ENCODE measurements around the gene RXRG. TPM values are rescaled to one million over a fixed set of nuclear protein-coding genes. Genes with fewer than 3 reads are reported as not detected.

The RXRG gene
- total RNA-seq, 1 experiment from 2014 or later = not detected

DNA sequence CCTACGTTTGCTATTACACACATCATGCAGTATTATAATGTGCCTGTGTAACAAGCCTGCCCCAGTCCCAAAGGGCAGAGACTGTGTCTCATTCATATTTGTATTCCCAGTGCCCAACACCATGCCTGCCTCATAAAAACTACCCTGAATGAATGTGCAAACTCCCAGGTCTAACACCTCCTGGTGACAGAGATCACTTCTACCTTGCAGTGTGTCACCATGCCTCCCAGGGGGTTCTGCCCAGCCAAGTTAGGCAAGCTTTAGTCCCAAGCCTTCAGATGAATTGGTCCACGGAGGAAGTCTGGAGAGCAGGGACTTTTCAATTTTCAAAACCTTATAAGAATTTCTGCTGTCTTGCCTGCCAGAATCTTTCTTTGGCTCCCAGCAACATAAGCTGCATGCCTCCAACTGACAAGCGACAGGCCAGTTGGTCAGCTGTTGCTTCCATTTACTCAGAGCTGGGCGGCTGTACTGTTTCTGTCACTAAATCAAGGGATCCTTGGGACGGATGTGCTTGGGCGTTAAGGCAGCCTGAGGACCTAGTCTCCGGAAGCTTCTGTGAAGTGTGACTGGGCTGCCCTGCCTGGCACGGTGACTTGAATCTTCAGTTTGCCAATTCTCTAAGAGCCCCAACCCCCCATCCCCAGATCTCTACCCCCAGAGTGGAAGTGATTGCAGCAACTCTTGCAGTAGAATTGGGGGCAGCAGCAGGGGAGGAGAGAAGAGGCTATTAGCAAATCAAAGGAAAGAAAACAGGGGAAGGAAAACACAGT is 1.2 kb downstream of the RXRG start:
- no peak overlapping the region for H3K14ac ChIP-seq (ENCODE audit: insufficient read depth, low read length)
- no peak overlapping the region for H4K5ac ChIP-seq (ENCODE audit: insufficient read length, low read depth, low read length)
- H3K27ac ChIP-seq (ENCODE audit: insufficient read length, low read depth, low read length) = no peak overlapping the region
- no peak overlapping the region for H3K56ac ChIP-seq (ENCODE audit: insufficient read length, low read depth, low read length)
- no peaks in the 10 kb centered on the region for H3K79me2 ChIP-seq (ENCODE audit: insufficient read depth, low read length)
- no peak overlapping the region for H2BK12ac ChIP-seq (ENCODE audit: insufficient read length, low read depth, low read length)
- no peak overlapping the region for H4K91ac ChIP-seq (ENCODE audit: insufficient read length, low read depth, low read length)
- H3K23me2 ChIP-seq (ENCODE audit: insufficient read length, low read depth, low read length, poor library complexity, severe bottlenecking) = peaks cover 7% of the 10 kb centered on the region
- H3K27me3 Mint-ChIP-seq (ENCODE audit: low read depth) = peaks cover 5% of the 10 kb centered on the region
- peak; percentile 49 for DNase-seq
- H3T11ph ChIP-seq (ENCODE audit: low read length) = no peak overlapping the region
- no peak for TF ChIP-seq CTCF (conservative IDR thresholded peaks at IDR 0.05)
- H4K20me1 ChIP-seq (ENCODE audit: control insufficient read depth, insufficient read depth, insufficient read length) = no peaks in the 10 kb centered on the region
- no peak overlapping the region for H2BK120ac ChIP-seq (ENCODE audit: low read depth, low read length, poor library complexity, severe bottlenecking)
- H2AFZ ChIP-seq (ENCODE audit: low read length) = no peak overlapping the region
- no peak overlapping the region for H3K23ac ChIP-seq (ENCODE audit: insufficient read length, low read depth, low read length)
- H3K4ac ChIP-seq (ENCODE audit: low read depth, low read length) = no peak overlapping the region
- H3K4me1 ChIP-seq (ENCODE audit: insufficient read depth, low read length) = peaks cover 8% of the 10 kb centered on the region; the same call in 1 of the 2 replicates
- no peak overlapping the region for H3K9ac ChIP-seq (ENCODE audit: extremely low read depth, insufficient read length, low read length)
- peaks cover 0 to 3% of the 10 kb centered on the region in 2 experiments; a peak in 1 of 5 replicates for H3K9me3 Mint-ChIP-seq
- no peaks in the 10 kb centered on the region for H3K9me3 ChIP-seq (ENCODE audit: control insufficient read depth, low read depth, low read length)
- no peak overlapping the region for H3K18ac ChIP-seq (ENCODE audit: insufficient read length, low read depth, low read length)
- no peaks in the 10 kb centered on the region for H3K79me1 ChIP-seq (ENCODE audit: insufficient read depth, low read depth, low read length, poor library complexity, severe bottlenecking)
- peaks cover 55% of the 10 kb centered on the region; the same call in 1 of the 2 replicates for H3K27me3 ChIP-seq (ENCODE audit: insufficient read depth, low read length)
- no peaks in the 10 kb centered on the region for H3K36me3 Mint-ChIP-seq (ENCODE audit: insufficient read depth in 1 of 3, low read depth in 3 of 3)
- H3K4me3 Mint-ChIP-seq = peak overlapping the region in 1 of 2 experiments; percentile 3; a peak in 1 of 5 replicates
- H2BK20ac ChIP-seq (ENCODE audit: low read depth, low read length, poor library complexity, severe bottlenecking) = no peak overlapping the region
- no peak overlapping the region for H3K27ac Mint-ChIP-seq
- no peak overlapping the region for H3K4me2 ChIP-seq (ENCODE audit: insufficient read depth, insufficient read length, low read length)
- peaks cover 0 to 16% of the 10 kb centered on the region in 2 experiments; a peak in 2 of 4 replicates for H3K4me1 Mint-ChIP-seq
- no peak overlapping the region for H2BK5ac ChIP-seq (ENCODE audit: insufficient read length, low read length)
- no CpG with 5 or more reads among the region's 8 CpGs for WGBS (ENCODE audit: extremely low coverage, insufficient read length, low lambda C conversion rate)
- H2AK5ac ChIP-seq (ENCODE audit: insufficient read length, low read length) = no peak overlapping the region
- no peak overlapping the region for H2BK15ac ChIP-seq (ENCODE audit: low read depth, low read length)
- no peak overlapping the region for H4K8ac ChIP-seq (replicated peaks; ENCODE audit: insufficient read length, low read depth, low read length)

All from H9 (cell line).